ENCODE data around the gene TMEM170B.

DNA sequence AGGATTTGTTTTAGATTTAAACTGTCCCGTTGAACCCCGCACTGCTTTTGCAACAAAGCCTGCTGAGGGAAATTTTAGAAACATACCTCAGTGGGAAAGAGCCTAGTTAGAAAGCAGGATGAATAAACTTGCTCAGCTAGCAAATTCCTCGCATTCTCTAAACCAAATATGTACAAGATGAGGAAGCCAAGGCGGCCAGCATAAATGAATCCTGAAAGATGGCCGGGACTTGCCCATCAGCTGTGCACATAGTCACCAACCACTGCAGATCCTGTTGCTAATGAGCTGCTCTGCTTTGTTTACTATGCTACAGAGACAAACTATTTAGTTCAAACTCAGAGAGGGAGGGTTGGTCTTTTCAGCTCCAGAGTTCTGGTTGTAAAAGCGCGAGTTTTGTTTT is 49.0 kb downstream of the TMEM170B start:
- TF ChIP-seq CTCF (IDR thresholded peaks at IDR 0.05) (no peak), ZNF263 (CRISPR knock-in tag; IDR thresholded peaks at IDR 0.05; ENCODE audit: low read depth) (no peak)
- TF ChIP-seq, protein P1, sequence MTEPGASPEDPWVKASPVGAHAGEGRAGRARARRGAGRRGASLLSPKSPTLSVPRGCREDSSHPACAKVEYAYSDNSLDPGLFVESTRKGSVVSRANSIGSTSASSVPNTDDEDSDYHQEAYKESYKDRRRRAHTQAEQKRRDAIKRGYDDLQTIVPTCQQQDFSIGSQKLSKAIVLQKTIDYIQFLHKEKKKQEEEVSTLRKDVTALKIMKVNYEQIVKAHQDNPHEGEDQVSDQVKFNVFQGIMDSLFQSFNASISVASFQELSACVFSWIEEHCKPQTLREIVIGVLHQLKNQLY (CRISPR knock-in tag; IDR thresholded peaks at IDR 0.05) = no peak
- TF ChIP-seq, protein P2, sequence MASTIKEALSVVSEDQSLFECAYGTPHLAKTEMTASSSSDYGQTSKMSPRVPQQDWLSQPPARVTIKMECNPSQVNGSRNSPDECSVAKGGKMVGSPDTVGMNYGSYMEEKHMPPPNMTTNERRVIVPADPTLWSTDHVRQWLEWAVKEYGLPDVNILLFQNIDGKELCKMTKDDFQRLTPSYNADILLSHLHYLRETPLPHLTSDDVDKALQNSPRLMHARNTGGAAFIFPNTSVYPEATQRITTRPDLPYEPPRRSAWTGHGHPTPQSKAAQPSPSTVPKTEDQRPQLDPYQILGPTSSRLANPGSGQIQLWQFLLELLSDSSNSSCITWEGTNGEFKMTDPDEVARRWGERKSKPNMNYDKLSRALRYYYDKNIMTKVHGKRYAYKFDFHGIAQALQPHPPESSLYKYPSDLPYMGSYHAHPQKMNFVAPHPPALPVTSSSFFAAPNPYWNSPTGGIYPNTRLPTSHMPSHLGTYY (CRISPR knock-in tag; IDR thresholded peaks at IDR 0.05) = no peak
